GM12874 (cell line): ENCODE results near the gene KITLG.

Source experiments
- TF ChIP-seq, protein P1 (sequence below): IDR thresholded peaks from 2 replicates; pipeline ENCODE4 v1.5.1; 2011; ENCODE audit warnings: low read depth, mild to moderate bottlenecking, control low read depth, low read length, moderate library complexity; ENCODE audit not compliant: insufficient read depth

The KITLG gene

DNA sequence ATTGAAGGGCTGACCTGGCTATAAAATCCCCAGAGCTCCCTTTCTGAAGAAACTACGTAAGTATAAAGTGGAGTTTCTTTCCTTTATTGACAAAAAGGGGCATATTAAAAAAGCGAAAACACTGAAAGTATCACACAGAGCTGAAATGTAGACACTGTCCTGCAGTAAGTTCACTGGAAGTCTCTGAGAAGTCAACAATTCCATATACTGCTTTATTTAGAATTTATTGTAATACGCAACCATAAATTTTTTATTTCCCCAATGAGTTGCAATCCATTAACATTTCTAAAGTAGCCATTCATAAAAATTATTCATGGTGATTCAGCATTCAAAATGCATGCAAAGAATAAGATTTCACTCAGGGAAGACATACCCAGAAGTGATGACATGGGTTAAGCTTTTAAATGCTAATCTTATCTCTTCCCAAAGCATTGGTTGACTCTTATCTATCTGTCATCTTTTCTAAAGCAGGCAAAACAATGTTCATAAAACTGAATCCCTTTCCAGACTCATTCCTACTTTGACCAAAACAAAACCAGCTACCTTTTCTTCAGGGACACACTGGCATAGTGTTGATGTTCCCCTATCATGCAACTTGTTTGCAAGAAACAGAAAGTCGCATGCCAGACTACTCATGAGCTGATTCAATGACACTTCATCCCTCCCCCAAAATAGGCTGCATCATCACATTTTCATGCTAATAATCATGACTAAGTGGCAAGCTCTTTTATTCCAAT, 17.3 kb downstream of the KITLG start:
- TF ChIP-seq, protein P1, sequence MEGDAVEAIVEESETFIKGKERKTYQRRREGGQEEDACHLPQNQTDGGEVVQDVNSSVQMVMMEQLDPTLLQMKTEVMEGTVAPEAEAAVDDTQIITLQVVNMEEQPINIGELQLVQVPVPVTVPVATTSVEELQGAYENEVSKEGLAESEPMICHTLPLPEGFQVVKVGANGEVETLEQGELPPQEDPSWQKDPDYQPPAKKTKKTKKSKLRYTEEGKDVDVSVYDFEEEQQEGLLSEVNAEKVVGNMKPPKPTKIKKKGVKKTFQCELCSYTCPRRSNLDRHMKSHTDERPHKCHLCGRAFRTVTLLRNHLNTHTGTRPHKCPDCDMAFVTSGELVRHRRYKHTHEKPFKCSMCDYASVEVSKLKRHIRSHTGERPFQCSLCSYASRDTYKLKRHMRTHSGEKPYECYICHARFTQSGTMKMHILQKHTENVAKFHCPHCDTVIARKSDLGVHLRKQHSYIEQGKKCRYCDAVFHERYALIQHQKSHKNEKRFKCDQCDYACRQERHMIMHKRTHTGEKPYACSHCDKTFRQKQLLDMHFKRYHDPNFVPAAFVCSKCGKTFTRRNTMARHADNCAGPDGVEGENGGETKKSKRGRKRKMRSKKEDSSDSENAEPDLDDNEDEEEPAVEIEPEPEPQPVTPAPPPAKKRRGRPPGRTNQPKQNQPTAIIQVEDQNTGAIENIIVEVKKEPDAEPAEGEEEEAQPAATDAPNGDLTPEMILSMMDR, result no peak

DNA sequence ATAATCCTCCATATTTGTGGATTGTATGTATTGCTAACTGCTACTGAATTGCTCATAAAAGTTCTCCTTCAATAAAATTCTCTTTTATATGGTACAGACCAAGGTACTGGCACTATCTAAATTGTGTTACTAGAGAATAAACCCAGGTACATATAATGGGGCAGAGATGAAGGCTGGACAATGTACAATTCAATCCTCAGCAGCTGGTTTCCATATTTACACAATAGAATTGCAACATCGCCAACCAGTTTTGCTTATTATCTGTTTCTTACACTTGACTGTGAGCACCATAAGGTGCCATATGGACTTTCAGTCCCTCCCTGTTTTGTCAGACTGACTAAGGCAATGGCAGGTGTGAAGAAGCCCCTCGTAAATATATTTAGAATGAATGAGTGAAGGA, 18.1 kb downstream of the KITLG start:
- TF ChIP-seq, protein P1, result no peak

DNA sequence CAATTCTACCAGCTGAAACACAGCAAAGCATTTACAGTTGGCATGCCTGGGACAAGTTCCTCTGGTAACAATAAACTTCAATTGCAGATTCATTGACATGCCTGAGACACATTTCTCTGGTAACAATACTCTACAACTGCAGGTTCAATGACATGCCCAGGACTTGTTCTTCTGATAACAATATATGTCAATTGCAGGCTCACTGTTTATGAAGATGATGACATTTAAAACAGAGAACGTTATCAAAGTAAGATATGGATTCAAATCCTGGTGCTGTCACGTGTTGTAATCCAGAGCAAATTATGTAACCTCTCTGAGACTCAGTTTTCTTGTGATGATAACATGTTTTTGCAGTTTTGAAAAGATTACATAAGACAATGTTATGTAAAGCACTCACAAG, 20.5 kb downstream of the KITLG start:
- TF ChIP-seq, protein P1, result no peak

DNA sequence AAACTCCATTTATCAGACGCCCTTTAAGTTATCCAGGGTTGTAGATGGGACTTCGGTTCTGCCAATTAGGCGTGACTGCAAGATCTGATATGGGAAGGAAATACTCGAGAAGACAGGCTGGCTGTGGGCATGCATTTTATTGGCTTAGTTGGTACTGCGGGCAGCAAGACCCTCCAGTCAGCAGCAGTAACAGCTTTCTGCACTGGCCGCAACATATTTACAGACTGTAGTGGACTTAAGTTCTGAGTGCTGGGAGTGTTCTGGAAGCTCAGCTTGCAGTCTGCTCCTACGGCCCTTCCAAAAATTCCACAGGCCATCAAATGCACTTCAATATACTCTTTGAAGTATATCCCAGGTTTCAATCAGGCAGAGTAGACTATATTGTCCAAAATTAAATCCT, 21.1 kb downstream of the KITLG start:
- TF ChIP-seq, protein P1, result no peak

DNA sequence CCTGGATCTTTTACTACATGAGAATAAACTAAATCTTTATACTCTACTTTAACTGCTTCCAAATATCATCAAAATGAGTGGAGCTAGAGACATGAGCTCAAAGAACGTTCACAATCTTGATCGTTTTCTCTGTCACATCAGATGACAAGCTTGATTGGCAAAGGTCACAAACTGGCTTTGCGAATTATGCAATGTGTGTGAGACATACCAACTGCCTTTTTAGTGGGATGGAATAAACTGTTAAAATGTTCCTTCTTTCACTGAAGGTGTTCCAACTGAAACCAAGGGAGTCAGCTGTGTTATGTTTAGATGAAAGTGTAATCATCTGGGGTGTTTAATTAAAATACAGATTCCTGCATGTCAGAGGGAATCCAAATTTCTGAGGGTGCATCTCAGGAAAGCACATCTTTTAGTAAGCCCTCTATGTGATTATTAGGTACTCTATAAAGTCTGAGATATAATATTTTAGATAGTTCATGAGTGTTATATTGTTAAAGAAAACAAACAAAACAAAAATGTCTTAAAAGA, 21.9 kb downstream of the KITLG start:
- TF ChIP-seq, protein P1, result no peak

DNA sequence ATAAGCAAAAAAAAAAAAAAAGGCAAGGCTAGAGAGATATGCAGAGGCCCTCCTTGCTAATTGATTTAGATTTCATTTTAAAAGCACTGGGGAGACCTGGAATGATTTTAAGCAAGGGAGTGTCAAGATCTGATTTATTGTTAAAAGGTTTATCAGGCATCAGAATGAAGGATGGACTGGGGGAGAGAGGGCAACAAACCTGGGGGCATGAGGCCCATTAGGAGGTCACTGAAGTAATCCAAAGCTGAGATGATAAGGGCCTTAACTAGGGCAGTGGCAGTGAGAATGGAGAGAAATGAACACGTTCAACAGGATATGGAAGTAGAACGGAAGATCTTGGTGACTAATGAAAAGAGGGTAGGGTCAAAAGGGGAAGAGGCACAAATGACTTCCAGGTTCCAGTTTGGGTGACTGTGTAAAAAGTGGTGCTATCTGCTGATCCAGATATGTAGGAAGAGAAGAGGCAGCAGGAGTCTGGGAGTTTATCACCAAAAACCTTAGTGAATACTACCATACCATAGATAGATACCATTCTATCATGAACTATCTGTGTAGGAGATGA, 24.0 kb downstream of the KITLG start:
- TF ChIP-seq, protein P1, result no peak

DNA sequence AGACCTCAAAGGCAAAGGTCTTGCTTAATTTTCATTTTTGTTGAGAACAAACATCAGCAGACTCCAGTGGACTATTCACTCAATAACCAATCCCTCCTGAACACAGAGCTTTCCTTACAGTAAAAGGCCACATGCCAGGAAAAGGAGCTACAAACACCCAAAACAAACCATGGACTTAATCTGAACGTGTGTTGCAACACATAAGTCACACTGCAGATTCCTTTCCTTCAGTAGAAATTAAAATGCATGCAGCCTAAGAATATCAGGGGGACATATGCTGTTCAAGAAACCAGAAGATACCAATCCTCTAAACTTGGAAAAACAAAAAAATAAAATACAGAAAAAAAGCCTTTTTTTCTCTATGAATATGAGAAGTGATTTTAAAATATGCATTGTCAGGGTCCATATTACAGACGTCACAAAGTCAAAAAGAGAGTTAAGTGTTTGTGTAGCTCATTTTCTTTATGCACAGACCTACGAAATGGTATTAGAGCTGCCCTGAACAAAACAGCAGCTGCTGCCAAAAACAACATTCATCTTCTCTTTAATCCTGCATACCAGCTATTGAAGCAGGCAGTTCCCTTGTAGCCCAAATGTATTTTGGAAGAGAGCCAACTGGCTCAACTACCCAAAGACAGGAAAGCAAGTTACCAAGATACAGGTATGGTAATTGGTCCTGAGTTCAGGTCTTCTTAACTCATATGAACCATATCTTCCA, 26.2 kb downstream of the KITLG start:
- TF ChIP-seq, protein P1, result no peak
